ENCODE measurements around the gene GOPC. TPM values are rescaled to one million over a fixed set of nuclear protein-coding genes. Genes with fewer than 3 reads are reported as not detected.

Gene GOPC
- total and polyA plus RNA-seq, 8 donors, result 19.1 to 85.7 (median 78.1) TPM

DNA sequence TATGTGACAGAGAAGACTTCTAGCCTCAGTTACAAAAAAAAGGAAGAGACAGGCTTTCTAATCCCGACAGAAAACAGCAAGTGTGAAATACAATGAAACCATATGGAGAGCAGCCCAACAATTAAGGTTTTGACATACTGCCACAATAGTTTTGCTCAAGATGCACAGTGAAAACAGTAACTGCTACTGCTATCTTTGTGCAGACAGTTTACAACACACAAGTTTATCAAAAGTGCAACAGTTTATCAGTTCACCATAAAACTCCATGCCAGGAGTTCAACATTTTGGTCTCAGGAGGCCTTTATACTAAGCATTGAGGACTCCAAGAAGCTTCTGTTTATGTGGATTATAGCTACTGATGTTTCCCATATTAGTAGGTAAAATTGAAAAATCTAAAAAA, 37.6 kb downstream of the GOPC start:
- Histone ChIP-seq H3K27me3 (no peaks in the 10 kb centered on the region), H3K4me1 (no peaks in the 10 kb centered on the region), H3K9me3 (no peaks in the 10 kb centered on the region), H3K27ac (no peak overlapping the region), H3K4me3 (no peak overlapping the region), H3K36me3 (peaks cover 0 to 70% of the 10 kb centered on the region in 2 donors)
- intact Hi-C loops (cut with DNase I), result no loop called here
- ATAC-seq (no peak), DNase-seq (no peak)
- TF ChIP-seq, protein P1, sequence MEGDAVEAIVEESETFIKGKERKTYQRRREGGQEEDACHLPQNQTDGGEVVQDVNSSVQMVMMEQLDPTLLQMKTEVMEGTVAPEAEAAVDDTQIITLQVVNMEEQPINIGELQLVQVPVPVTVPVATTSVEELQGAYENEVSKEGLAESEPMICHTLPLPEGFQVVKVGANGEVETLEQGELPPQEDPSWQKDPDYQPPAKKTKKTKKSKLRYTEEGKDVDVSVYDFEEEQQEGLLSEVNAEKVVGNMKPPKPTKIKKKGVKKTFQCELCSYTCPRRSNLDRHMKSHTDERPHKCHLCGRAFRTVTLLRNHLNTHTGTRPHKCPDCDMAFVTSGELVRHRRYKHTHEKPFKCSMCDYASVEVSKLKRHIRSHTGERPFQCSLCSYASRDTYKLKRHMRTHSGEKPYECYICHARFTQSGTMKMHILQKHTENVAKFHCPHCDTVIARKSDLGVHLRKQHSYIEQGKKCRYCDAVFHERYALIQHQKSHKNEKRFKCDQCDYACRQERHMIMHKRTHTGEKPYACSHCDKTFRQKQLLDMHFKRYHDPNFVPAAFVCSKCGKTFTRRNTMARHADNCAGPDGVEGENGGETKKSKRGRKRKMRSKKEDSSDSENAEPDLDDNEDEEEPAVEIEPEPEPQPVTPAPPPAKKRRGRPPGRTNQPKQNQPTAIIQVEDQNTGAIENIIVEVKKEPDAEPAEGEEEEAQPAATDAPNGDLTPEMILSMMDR (IDR thresholded peaks at IDR 0.05), result no peak

DNA sequence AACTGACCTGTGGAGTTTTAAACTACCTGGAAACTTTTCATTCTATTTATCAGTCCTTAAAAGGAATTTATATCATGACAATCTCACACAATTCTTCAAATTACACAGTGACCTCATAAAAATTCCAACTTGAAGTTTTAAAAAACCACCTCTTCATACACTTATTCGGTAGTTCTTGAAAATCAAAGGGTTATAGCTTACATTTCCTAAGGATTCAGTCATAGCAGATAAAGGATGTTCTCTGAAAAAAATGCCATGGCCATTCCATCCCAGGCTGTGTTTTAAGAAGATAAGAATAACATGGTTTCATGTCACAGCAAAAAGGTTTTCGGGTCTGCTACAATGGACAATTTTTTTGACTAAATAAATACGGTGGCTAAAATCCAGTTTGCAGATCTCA, 41.2 kb downstream of the GOPC start:
- H3K27me3 ChIP-seq, result no peaks in the 10 kb centered on the region
- H3K36me3 ChIP-seq, result peaks cover 0 to 35% of the 10 kb centered on the region in 2 donors
- TF ChIP-seq, protein P1 (IDR thresholded peaks at IDR 0.05), result no peak
- H3K27ac ChIP-seq, result no peak overlapping the region
- no peaks in the 10 kb centered on the region for H3K4me1 ChIP-seq
- H3K9me3 ChIP-seq, result no peaks in the 10 kb centered on the region
- no peak overlapping the region for H3K4me3 ChIP-seq
- DNase-seq, result no peak
- no peak for ATAC-seq
- intact Hi-C loops (cut with DNase I), result no loop called here

DNA sequence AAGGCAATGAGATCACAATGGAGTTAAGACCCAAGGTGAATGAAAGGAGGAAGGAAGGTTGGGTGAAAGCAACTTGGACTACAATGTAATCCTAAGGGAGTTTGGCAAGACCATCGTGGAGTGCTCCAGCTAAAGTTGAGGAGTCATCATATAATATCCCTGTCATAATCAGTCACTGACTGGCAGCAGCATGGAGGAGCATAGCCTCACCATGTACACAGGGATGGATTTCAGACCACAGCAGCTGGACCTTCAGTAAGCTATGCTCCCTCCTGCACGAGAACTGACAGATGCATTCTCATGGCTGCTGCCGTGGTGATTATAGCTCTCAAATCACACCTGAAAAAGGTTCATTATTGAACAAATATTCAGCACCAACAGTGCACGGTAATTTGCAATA, 43.0 kb downstream of the GOPC start:
- no peak overlapping the region for H3K27ac ChIP-seq
- peaks cover 0 to 24% of the 10 kb centered on the region in 2 donors for H3K36me3 ChIP-seq
- no peaks in the 10 kb centered on the region for H3K9me3 ChIP-seq
- peaks cover 0 to 4% of the 10 kb centered on the region in 2 donors for H3K4me1 ChIP-seq
- no peaks in the 10 kb centered on the region for H3K27me3 ChIP-seq
- DNase-seq, result no peak
- intact Hi-C loops (cut with DNase I), result loop anchor here (10.0 kb wide), 1 partner anchor 104 kb away; no protein-coding TSS in a partner anchor
- no peak overlapping the region for H3K4me3 ChIP-seq
- no peak for ATAC-seq
- TF ChIP-seq, protein P1 (IDR thresholded peaks at IDR 0.05), result no peak

DNA sequence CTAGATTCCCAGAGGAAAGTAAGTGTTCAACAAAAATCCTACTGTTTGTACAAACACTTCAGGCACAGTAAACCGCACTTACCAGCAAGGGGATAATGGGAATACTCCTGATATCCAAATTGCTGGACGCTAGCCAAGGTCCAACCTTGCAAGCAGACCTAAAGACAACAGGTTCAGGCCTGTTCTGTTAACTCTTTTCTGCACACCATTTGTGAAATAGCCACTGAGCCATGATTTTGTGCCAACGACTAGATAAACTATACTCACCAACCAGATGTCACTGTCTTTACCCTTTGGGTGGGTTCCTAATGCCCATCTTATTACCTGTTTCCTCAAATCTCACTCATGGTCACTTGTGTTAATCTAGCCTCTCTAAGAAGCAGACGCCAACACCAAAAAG, 43.5 kb downstream of the GOPC start:
- DNase-seq (no peak), ATAC-seq (no peak)
- H3K4me3 ChIP-seq, result no peak overlapping the region
- H3K4me1 ChIP-seq, result peaks cover 0 to 4% of the 10 kb centered on the region in 2 donors
- no peaks in the 10 kb centered on the region for H3K9me3 ChIP-seq
- no peak overlapping the region for H3K27ac ChIP-seq
- peaks cover 0 to 19% of the 10 kb centered on the region in 2 donors for H3K36me3 ChIP-seq
- H3K27me3 ChIP-seq, result no peaks in the 10 kb centered on the region
- intact Hi-C loops (cut with DNase I), result loop anchor here (10.0 kb wide), 1 partner anchor 104 kb away; no protein-coding TSS in a partner anchor
- TF ChIP-seq, protein P1 (IDR thresholded peaks at IDR 0.05), result no peak

DNA sequence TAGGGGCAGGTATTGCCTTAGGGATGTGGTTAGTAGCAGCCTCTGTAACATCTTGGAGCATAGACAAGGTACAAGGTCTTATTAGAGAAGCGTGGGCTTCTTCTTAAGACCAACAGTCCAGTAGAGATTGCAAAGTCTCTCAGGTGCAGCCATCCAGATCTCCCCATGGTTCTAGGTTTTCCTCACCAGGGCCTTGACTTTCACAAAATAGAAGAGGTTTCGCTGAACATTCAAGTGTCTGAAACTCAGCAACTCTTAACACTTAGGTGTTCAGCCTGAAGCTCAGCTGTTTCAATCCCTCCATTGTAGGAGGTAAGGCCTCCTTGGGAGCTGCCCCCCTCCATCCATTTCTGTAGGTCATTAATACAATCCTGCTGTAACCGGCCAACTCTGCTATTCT, 44.4 kb downstream of the GOPC start:
- DNase-seq, result no peak
- intact Hi-C loops (cut with DNase I), result loop anchor here (10.0 kb wide), 1 partner anchor 103 kb away; no protein-coding TSS in a partner anchor
- Histone ChIP-seq H3K27me3 (no peaks in the 10 kb centered on the region), H3K4me3 (no peak overlapping the region), H3K27ac (no peak overlapping the region), H3K9me3 (no peaks in the 10 kb centered on the region), H3K4me1 (peaks cover 0 to 4% of the 10 kb centered on the region in 2 donors), H3K36me3 (peaks cover 0 to 10% of the 10 kb centered on the region in 2 donors)
- TF ChIP-seq, protein P1 (IDR thresholded peaks at IDR 0.05), result no peak
- no peak for ATAC-seq
